Embryonic facial prominence (tissue), 1 donor: Measurements from ENCODE around the gene SMIM35.

ENCODE experiments used
- DNase-seq: peaks from one replicate; pipeline ENCODE4 v3.0.0-alpha.2; 2016; ENCODE audit errors: extremely low spot score

The SMIM35 gene

GRCh38 chr11:118086913-118087768, at the start of gene SMIM35:
SMIM35 (minus strand) TSS chr11:118086963; CDS start chr11:118086757, 206 bp downstream.
- no peak for DNase-seq

- DNase-seq: no peak
Observed at GRCh38 chr11:118136341-118136740, 49.6 kb upstream of the SMIM35 start.

GRCh38 chr11:118135796-118136165, 49.0 kb upstream of the SMIM35 start:
- DNase-seq: no peak

- DNase-seq: no peak
Observed at GRCh38 chr11:118135051-118135795, 48.5 kb upstream of the SMIM35 start.

- DNase-seq: no peak
Observed at GRCh38 chr11:118133816-118134215, 47.1 kb upstream of the SMIM35 start.

GRCh38 chr11:118132385-118133151, 45.8 kb upstream of the SMIM35 start:
- DNase-seq: no peak

GRCh38 chr11:118129471-118130172, 42.9 kb upstream of the SMIM35 start:
- no peak for DNase-seq

GRCh38 chr11:118128721-118129470, 42.1 kb upstream of the SMIM35 start:
- no peak for DNase-seq

- no peak for DNase-seq
Observed at GRCh38 chr11:118128310-118128709, 41.5 kb upstream of the SMIM35 start.

GRCh38 chr11:118126082-118126838, 39.5 kb upstream of the SMIM35 start:
- DNase-seq: no peak

GRCh38 chr11:118124929-118125535, 38.3 kb upstream of the SMIM35 start:
- DNase-seq: no peak

- no peak for DNase-seq
Observed at GRCh38 chr11:118120793-118121192, 34.0 kb upstream of the SMIM35 start.

- DNase-seq: no peak
Observed at GRCh38 chr11:118117790-118118601, 31.2 kb upstream of the SMIM35 start.

- no peak for DNase-seq
Observed at GRCh38 chr11:118115048-118115447, 28.3 kb upstream of the SMIM35 start.

- DNase-seq: no peak
Observed at GRCh38 chr11:118114266-118114665, 27.5 kb upstream of the SMIM35 start.

- no peak for DNase-seq
Observed at GRCh38 chr11:118112711-118113430, 26.1 kb upstream of the SMIM35 start.

- DNase-seq: no peak
Observed at GRCh38 chr11:118111744-118112035, 24.9 kb upstream of the SMIM35 start.

- no peak for DNase-seq
Observed at GRCh38 chr11:118111019-118111743, 24.4 kb upstream of the SMIM35 start.
